Right lobe of liver (tissue), 4 donors: ENCODE results near the gene INTS1.

Source experiments
- POLR2A ChIP-seq: fragments of 450-650 bp; IDR thresholded peaks from one replicate; pipeline ENCODE4 v1.6.1; 2017; ENCODE audit warnings: antibody characterized with exemption, mild to moderate bottlenecking
- TF ChIP-seq, protein P1 (sequence below), 4 donors: fragments of 200-600 bp in 3 of 4; fragments of 450-650 bp in 1 of 4; IDR thresholded peaks; one replicate each; pipeline versions ENCODE4 v1.5.1 to v1.8.0; 2016 to 2022; ENCODE audit warnings: antibody characterized with exemption in 4 of 4, mild to moderate bottlenecking in 2 of 4
- donor health status: DM: no; HTN: no; CAD: no.
- donor health status: DM: no; HTN: no; CAD: no.
- donor health status: DM: no; HTN: yes; CAD: no.

GRCh38 chr7:1547777-1548437 is 43.7 kb upstream of the INTS1 start:
- TF ChIP-seq, protein P1, sequence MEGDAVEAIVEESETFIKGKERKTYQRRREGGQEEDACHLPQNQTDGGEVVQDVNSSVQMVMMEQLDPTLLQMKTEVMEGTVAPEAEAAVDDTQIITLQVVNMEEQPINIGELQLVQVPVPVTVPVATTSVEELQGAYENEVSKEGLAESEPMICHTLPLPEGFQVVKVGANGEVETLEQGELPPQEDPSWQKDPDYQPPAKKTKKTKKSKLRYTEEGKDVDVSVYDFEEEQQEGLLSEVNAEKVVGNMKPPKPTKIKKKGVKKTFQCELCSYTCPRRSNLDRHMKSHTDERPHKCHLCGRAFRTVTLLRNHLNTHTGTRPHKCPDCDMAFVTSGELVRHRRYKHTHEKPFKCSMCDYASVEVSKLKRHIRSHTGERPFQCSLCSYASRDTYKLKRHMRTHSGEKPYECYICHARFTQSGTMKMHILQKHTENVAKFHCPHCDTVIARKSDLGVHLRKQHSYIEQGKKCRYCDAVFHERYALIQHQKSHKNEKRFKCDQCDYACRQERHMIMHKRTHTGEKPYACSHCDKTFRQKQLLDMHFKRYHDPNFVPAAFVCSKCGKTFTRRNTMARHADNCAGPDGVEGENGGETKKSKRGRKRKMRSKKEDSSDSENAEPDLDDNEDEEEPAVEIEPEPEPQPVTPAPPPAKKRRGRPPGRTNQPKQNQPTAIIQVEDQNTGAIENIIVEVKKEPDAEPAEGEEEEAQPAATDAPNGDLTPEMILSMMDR (IDR thresholded peaks at IDR 0.05) = no peak
- no peak for TF ChIP-seq POLR2A
